NCI-H524 treated with DMSO at 0.1 percent for 48 hours (cell line): Measurements from ENCODE around the gene S1PR3.
"Not testable (repeated sequence)": the region's sequence is repeated elsewhere in the genome, so short reads cannot be mapped to it uniquely, and the experiment has no call there.

ENCODE experiments used
- DNase-seq: peaks from one replicate; lab custom pipeline; 2025; lab: John Stamatoyannopoulos, UW

The S1PR3 gene

DNA sequence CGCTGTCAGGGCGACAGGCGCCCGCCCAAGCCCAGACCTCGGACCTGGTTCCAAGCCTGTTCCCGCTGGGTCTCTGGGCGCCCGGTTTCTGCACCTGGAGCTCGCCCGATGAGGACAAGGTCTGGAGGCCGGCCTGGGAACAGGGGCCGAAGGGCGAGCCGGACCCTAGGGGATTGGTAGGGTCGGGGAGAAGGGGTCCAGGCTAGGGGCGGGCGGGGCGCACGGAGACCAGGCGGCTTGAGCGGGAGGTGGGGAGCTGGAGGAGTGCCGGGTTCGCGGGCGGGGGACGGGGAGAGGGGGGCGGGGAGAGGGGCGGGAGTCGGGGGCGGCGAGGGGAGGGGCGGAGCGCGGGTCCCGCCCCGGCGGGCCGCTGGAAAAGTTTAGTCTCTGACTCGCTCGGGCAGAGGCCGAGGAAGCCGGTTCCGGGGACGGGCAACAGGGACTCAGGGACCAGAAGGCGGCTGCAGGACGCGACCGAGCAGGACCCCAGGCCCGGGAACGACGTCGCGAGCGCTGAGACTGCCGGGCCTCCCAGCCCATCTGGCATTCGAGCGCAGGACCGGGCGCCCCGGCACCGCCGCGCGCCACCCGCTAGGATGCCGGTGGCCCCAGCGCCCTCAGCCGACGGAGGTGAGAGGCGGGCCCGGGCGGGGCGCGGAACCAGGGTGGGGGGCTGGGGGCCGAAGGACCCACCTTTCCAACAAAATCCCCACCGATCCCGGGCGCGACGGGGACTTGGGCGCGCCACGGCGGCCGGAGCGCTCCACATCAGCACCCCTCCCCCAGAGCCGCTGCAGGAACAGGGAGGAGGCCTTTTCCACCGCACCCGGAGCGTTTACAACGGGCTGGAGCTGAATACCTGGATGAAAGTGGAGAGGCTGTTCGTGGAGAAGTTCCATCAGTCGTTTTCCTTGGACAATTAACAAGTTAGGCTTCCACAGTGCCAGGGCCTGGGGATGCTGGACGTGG lies at the start of gene S1PR3:
S1PR3 (plus strand) TSS at position 403 of the 969 bp plus-strand sequence. CDS start 9,733 bp downstream, outside the sequence.
- DNase-seq = no peak

DNA sequence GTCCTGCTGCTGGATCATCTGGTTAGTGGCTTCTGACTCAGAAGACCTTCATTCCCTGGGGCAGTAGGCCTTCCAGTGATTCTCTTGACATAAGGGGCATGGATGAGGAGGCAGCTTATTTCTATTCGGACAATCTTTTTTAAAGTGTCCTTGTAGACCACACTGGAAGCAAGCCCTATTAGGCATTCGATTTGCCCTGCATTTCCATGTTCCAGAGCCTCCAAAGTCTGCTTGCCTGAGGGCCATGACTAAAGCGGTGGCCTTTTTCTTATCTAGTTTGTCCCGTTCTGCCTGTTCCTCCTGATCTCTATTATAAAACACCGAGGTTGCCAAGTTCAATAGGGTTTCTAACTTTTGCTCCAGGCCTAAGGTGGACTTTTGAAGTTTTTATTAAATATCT lies 49.7 kb upstream of the S1PR3 start:
- not testable (repeated sequence) for DNase-seq

DNA sequence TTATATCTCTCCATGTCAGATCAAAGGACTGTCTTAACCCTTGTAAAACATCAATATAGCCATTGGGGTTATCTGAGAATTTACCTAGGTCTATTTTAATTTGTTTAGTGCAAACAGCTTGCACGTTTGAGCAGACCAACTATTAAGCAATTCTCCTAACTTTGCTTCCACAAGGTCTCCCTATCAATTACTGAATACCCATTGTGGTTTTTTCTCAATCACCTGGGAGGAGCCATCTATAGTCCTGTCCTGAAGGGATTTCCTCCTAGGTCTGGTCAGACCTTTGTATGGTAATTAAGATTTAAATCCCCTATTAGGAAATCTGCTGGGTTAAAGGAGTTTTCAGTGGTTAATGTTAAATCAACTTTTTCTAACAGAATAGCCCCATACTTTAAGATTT lies 48.9 kb upstream of the S1PR3 start:
- no peak for DNase-seq

DNA sequence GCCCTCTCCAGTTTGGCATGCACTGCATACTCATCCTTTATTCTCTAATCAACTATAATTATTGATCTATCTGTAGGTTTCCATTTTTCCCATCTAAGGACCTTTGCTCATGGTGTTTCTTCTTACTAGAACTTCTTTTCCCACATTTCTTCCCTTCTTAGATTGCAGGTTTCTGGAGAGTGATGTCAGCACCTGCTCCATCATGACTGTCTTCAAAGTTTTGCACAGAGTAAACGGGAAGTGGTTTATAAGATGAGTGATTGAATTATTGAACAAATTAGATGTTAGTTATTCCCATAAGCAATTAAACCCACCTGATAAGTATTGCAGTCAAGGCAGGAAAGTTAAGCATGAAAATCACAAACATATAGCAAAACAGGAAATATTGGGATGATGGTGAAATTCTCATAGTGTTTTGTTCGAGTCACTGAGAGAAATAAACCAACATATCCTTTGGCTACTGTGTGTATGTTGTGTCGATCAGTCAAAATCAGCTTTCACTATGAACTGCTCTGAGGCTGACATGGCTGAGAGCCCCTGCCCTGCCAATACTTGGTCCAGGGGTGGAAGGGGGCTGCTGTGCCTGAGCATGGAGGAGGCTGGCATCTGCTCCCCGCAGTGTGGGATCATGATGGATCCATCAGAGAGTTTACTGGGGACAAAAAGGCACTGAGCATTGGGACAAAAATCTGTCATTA lies 45.5 kb upstream of the S1PR3 start:
- no peak for DNase-seq

DNA sequence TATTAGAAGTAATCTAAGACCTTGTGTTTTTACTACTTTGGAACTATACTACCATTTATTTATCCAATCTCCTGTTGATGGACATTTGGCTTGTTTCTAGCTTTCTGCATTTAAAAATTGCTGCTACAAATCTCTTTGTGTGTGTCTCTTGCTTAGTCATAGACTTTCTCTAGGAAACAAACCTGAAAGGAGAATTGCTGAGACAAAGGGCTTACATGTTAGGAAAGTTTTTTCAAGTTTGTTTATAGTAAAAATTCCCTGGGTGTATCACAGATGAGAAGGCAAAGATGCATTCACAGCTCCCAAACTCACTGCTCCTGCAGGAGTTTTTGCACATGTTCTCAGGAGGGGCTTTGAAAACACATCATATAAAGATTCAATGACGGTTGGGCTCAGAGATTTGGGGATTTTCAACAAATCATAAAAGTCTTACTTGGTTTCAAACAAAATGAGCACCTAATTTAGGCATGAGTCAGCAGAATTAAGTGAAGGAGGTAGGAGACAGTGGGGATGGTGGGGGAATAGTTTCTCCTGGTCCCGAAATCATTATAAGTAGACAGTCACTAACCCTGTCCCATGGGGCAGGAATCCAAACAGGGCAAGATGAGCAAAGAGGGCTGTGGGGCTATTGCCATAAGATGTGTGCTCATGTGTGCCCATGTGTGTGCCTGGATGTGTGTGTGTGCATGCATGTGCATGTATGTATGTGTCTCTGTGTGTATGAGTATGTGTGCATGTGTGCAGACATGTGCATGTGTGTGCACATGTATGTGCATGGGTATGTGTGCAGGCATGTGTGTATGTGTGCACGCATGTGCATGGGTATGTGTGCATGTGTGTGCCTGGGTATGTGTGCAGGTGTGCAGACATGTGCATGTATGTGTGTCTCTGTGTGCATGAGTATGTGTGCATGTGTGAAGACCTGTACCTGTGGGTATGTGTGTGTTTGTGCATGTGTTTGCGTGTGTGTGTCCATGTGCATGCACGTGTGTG lies 43.4 kb upstream of the S1PR3 start:
- no peak for DNase-seq

DNA sequence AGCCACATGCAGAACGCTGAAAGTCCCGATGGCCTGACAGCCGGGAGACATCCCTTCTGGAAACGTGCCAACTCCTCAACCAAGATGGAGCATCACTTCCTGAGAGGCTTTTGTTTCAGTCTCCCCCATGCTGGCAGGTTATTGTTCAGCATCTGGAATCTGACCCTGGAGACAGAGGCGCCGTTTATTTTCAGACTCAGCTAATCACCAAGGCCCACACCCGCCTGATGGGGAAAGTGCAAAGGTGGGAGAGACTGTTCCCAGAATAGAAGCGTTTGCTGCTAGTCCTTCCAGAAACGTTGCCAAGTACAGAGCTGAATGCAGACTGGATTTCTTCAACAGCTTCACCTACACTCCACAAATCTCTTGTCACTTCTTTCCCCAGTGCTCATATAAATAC lies 41.8 kb upstream of the S1PR3 start:
- DNase-seq = peak; percentile 34

DNA sequence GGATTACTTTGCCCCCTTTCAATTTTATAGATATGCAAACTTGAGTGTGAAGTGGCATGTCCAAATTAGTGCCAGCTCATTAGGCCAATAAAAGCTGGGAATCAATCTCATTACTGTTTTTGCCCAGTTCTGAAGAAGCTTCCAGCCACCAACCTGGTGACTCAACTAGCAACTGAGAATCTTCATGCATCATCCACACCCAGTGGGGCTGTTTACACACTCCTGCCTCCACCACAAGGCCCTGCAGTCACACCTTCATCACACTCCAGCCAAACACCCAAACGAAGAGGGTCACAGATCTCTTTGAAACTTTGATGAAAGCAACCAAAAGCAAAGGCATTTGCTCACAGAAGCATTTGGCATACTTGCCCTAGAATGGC lies 41.3 kb upstream of the S1PR3 start:
- DNase-seq = no peak

DNA sequence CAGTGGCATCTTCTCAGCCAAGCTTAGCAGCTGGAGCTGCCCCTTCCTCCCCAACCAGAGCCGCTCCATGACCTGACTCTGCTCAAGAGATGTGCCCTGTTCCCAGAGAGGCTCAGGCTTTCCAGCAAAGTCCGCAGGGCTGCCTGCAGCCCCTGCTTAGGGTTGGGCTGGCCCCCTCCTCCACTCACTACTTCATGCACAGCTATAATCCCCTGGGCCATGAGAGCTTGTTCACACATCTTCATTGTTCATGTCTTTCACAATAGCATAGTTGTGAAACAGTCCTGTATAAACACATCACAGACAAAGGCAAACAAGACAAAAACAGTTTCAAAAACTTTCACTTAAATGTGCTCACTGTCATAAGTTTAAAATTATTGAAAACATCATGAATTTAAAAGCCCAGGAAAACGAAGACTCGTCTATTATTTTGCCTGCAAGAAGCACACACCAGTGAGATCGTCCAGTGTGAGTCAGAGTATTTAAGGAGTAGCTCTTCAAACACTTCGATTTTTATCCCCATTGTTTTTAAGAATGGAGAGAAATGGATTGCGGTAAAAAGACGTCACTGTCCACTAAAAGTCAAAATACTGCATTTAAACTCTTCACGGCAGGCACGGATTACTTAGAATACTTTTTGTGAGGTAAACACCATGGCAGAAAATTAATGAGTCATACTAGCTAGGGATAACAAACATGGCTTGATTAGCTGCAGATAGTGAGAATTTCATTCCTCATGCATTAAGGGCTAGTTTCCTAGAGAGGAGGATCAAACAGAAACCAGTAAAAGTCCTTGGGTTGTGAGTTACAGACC lies 40.7 kb upstream of the S1PR3 start:
- DNase-seq = no peak

DNA sequence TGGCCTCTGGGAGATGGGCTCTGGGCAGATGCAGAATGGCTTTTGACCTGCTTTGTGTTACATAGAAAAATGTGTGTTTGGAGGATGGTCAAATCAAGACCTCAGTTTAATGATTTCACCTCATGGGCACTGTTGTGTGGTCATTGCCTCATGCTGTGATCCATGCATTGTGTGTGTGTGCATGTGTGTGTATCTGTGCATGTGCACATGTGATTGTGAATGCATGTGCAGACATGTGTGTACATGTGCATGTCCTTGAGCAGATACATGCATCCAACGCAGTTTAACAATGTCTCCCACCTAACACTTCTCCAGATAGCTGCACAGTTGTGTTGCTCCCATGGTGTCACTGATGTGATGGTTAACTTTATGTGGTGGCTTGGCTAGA lies 40.1 kb upstream of the S1PR3 start:
- no peak for DNase-seq

DNA sequence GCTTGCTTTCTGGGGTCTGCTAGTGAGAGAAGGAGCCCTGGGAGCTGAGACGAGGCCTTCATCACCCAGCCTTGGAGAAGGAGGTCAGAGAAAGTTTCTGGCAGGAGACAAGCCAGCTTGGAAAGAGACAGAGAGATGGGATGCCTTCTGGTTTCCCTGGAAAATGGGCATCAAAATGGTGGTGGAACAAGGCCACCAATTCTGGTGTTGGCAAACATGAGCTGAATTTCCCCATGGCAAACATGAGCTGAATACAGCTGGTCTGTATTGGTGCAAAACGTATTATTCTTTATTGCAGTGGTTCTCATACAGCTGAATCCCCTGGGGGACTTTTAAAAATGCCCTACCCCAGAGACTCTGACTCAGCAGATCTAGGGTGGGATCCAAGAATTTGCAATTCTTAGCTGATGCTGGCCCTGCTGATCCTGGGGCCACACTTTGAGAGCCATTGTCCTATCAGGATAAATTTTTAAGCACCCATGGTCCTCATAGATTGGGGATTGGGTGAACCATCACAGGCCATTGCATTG lies 39.1 kb upstream of the S1PR3 start:
- no peak for DNase-seq

DNA sequence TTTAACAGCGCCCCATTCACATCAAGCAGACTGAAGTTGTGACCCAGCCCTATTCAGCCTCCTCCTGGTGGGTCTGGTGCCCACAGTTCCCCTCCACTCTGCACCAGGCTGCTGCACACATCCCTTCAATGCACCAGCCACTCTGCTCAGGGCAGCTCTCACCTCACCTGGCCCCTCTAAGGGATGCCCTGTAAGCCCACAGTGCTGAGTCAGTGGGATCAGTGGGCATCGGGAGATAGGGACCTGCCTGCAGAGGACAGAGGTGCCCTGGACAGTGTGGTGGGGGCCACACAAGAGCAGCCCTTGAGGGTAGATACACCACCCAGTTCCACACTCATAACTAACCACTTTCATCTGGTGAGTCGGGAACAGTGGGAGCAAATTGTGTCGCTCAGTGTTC lies 38.3 kb upstream of the S1PR3 start:
- no peak for DNase-seq

DNA sequence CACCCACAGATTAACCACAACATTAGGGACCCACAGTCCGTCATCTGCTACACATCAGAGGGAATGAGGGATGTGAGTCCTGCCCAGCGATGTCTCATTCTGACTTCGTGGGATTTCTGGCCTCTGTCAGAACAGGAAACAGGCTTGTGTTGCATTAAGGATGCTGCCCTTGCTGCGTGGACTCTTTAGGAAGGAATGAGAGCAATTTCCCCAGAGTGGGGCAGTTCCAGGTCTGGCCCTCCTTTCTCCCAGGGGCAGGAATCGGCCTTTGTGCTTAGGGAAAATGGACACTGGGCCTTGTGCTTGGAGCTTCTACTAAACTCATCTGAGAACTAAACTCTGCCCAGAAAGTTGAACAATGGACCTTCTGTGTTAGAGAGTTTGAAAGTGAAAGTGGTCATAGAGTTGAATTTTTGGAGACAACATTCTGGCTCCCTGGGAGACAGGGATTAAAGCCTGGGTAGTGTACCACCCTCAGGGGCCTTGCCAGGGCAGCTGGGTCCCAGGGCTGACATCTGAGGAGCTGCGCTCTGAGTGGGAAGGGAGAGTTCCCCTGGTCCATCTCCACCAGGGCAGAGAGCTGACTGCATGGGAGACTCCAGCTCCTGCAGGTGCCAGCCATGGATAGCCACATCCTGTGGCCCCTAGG lies 37.8 kb upstream of the S1PR3 start:
- DNase-seq = no peak

DNA sequence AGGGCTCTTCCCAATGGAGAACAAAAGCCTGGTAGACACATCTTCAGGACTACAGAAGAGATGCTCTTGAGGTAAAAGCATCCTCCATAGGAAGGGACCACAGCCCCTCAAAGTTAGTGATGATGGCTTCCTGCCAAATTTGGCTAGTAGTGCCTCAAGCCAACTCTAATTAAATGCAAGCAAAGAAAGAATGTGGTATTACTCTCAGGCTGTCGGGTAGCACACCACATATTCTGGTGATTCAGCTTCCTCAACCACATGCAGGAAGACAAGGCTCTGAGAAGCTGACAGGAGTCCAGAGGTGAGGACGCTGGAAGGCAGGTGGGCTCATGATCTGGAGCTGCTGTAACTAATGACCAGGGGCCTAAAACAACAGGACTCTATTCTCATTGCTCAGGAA lies 37.2 kb upstream of the S1PR3 start:
- DNase-seq = no peak

DNA sequence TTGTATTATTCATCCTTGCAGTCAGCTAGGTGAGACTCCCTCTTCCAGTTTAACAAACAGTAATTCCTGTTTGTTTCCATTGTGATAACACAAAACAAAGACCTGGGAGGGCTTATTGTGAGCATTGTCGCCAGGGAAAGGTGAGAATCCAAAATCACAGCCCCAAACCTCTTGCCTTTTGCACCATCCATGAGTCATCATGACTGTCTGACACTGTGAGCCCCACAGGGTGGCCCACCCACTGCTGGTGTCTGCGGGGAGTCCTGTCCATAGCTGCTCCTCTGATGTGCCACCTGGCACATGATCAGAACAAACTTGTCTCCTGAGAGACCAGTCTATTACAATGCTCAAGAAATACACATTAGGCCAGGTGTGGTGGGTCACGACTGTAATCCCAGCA lies 33.7 kb upstream of the S1PR3 start:
- no peak for DNase-seq

DNA sequence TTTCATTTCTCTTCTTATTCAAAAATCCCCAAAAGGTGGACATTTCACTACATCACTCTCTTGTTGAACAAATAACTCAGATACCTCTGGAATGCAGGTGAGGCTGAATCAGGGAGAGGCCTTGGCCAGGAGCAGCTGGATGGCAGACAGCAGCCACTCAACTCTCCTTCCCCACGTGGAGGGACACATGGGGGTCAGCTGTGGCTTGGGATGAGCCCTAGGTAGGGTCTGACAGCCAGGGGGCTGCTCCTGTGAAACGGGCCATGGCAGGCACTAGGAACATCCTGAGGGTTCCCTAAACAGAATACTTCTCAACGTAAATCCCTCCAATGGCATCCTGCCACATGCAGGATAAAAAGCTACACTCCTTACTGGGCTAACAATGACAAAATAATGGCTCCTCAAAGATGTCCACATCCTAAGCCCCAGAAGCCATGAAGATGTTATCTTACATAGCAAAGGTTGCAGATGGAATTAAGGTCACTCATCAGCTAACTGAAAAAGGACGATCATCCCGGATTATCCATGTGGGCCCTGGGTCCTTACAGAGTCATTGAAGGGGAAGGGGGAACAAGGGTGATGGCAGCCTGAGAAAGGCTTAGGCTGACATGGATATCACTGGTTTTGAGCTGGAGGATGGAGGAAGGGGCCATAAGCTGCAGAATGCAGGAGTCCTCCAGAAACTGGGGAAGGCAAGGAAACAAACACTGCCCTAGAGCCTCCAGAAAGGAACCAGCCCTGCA lies 31.4 kb upstream of the S1PR3 start:
- DNase-seq = no peak

DNA sequence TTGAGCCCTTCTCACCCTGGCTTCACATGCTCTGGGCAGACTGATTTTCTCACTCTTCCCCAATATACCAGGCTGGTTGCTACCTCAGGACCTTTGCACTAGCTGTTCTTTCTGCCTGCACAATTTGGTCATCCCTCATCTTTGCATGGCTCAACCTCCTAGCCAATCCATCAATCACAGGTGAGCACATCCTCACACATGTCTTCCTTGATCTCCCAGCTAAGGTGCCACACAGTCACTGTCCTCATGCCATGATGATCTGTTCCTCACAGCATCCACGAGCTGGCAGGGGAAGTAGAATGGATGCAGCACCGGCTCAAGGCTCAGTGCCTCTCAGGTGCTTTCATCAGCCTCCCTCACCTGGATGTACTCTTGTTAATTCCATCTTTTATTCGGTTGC lies 30.6 kb upstream of the S1PR3 start:
- no peak for DNase-seq

DNA sequence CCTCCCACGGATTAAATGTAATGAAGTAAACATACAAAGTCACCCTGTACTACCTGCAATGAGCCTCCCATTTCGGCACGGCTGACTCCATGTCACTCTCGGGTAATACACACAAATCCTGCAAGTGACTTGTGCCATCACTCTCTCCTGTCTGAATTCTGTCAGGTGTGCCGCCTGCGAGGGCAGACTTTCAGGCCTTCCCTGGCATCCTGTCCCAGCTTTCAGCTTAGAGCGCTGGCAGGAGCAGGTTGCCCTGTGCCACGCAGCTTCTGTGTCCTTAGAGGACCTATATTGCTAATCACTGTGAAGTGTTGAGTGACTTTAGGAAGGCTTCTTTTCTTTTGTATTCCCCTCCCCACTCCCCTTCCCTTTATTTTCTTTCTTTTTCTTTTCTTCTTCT lies 25.8 kb upstream of the S1PR3 start:
- DNase-seq = no peak

DNA sequence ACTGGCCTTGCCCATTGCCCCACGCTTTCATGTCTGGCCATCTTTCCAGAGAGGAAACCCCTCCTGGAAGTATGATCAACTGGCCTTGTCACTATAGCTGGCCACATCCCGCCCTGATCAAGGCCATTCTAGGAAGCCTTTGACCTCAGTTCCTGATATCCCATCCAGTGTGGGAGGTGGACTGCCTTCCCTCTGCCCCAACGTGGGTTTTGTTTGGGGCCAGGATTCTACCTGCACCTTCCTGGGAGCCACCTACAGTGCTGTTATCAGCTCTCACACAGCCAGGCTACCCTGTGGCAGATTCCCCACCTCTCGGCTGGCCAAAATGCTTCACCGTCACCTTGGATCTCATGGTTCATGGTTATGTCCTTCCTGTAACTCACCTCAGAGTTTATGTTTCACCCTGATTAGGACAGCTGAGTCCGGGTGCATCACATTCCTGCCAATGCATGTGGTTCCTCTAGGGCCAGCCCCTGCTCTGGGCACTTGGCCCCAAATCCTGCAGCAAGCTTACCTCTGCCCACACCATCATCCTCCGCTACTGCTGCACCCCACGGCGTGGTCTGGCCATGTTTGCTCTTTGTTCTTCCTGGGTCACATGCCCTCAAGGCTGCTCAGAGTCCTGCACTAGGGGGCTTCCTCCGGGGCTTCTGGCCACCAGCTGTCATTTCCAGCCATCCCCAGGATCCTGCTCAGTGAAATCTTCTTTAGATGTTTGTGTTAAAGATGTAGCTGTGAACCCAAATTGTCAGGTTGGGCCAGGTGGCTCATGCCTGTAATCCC lies 24.2 kb upstream of the S1PR3 start:
- DNase-seq = no peak

DNA sequence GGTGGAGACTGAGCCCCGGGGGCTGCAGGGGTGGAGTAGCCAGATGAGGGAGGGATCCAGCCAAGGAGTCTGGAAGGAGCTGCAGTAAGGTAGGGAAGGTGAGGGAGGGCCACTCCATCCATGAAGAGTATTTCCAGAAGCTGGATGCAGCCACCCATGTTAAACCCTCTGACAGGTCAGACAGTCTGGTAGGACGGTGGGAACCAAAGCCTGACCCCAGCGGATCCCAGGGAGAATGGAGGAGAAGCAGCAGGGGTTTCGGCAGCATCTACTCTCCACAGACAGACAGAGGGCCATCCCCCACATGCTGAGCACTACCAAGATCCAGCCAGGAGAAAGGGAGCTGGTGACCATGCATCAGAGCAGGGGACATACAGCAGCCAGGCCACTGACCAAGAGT lies 22.5 kb upstream of the S1PR3 start:
- no peak for DNase-seq
